Neuronal stem cell (in vitro differentiated cells): Measurements from ENCODE around the gene MAP6D1.

ENCODE experiments used
- DNase-seq: peaks from one replicate; pipeline ENCODE4 v3.0.0-alpha.2; 2013; ENCODE audit warnings: low spot score
- H2AFZ ChIP-seq: one replicate; pipeline ENCODE4 v1.6.1; 2013; ENCODE audit warnings: mild to moderate bottlenecking, low read length, inconsistent platforms
- H2AK5ac ChIP-seq: 2 replicates; pipeline ENCODE4 v1.6.1; 2013; ENCODE audit warnings: low read depth, mild to moderate bottlenecking, inconsistent platforms, low read length, moderate library complexity, mixed read lengths
- H2BK120ac ChIP-seq: 2 replicates; pipeline ENCODE4 v1.6.1; 2013; ENCODE audit warnings: low read depth, mild to moderate bottlenecking, inconsistent platforms, low read length, moderate library complexity, mixed read lengths
- H2BK12ac ChIP-seq: one replicate; pipeline ENCODE4 v1.6.1; 2013; ENCODE audit warnings: low read length, inconsistent platforms
- H2BK15ac ChIP-seq: 2 replicates; pipeline ENCODE4 v1.6.1; 2013; ENCODE audit warnings: mild to moderate bottlenecking, low read length, inconsistent platforms, mixed read lengths
- H2BK5ac ChIP-seq: one replicate; pipeline ENCODE4 v1.6.1; 2013; ENCODE audit warnings: inconsistent platforms, mild to moderate bottlenecking, low read length, moderate library complexity
- H3K14ac ChIP-seq: one replicate; pipeline ENCODE4 v1.6.1; 2013; ENCODE audit warnings: low read length, inconsistent platforms
- H3K18ac ChIP-seq: 2 replicates; pipeline ENCODE4 v1.6.1; 2013; ENCODE audit warnings: low read length, inconsistent platforms
- H3K23ac ChIP-seq: 2 replicates; pipeline ENCODE4 v1.6.1; 2013; ENCODE audit warnings: low read depth, mild to moderate bottlenecking, mixed read lengths, low read length, inconsistent platforms; ENCODE audit not compliant: poor library complexity
- H3K27ac ChIP-seq: replicated peaks from 3 replicates; pipeline ENCODE4 v1.5.1; 2013; ENCODE audit warnings: low read length, inconsistent platforms
- H3K27me3 ChIP-seq, 3 experiments: 2 replicates each; pipeline ENCODE4 v1.6.1; 2013; ENCODE audit warnings: low read length in 3 of 3, mild to moderate bottlenecking in 2 of 3, inconsistent platforms in 1 of 3, low read depth in 1 of 3, mixed read lengths in 1 of 3, moderate library complexity in 1 of 3; ENCODE audit not compliant: control insufficient read depth in 3 of 3, insufficient read depth in 3 of 3
- H3K36me3 ChIP-seq, 2 donors: replicated peaks in 1 of 2; 2 replicates each; pipeline ENCODE4 v1.6.1; 2013; ENCODE audit warnings: low read length in 2 of 2; ENCODE audit not compliant: control insufficient read depth in 2 of 2, insufficient read depth in 2 of 2
- H3K4ac ChIP-seq: 2 replicates; pipeline ENCODE4 v1.6.1; 2013; ENCODE audit warnings: inconsistent platforms, mild to moderate bottlenecking, low read length, moderate library complexity
- H3K4me1 ChIP-seq, 2 donors: 1 replicate in 1 of 2; 2 replicates in 1 of 2; pipeline ENCODE4 v1.6.1; 2013; ENCODE audit warnings: low read length in 2 of 2, low read depth in 1 of 2; ENCODE audit not compliant: control insufficient read depth in 2 of 2, insufficient read depth in 1 of 2
- H3K4me2 ChIP-seq: one replicate; pipeline ENCODE4 v1.6.1; 2013; ENCODE audit warnings: mild to moderate bottlenecking, low read length, inconsistent platforms; ENCODE audit not compliant: insufficient read depth, poor library complexity, severe bottlenecking
- H3K4me3 ChIP-seq, 2 donors: 2 replicates each; pipeline ENCODE4 v1.5.1; 2013; ENCODE audit warnings: low read length in 2 of 2, mild to moderate bottlenecking in 2 of 2, inconsistent platforms in 1 of 2, moderate library complexity in 1 of 2
- H3K79me1 ChIP-seq: one replicate; pipeline ENCODE4 v1.6.1; 2013; ENCODE audit warnings: low read depth, mild to moderate bottlenecking, inconsistent platforms, low read length, moderate library complexity
- H3K9ac ChIP-seq: one replicate; pipeline ENCODE4 v1.6.1; 2013; ENCODE audit warnings: mild to moderate bottlenecking, low read depth, low read length, inconsistent platforms; ENCODE audit not compliant: poor library complexity
- H3K9me3 ChIP-seq, 2 donors: replicated peaks in 1 of 2; 2 replicates each; pipeline versions ENCODE3 to v1.6.1; 2013; ENCODE audit warnings: low read length in 2 of 2, mild to moderate bottlenecking in 2 of 2, inconsistent platforms in 1 of 2, low read depth in 1 of 2, mixed read lengths in 1 of 2, moderate library complexity in 1 of 2; ENCODE audit not compliant: control insufficient read depth in 2 of 2, insufficient read depth in 1 of 2
- H4K8ac ChIP-seq: one replicate; pipeline ENCODE4 v1.6.1; 2013; ENCODE audit warnings: low read depth, mild to moderate bottlenecking, inconsistent platforms, low read length, moderate library complexity
- H4K91ac ChIP-seq: one replicate; pipeline ENCODE4 v1.6.1; 2013; ENCODE audit warnings: low read length, low read depth, mild to moderate bottlenecking, inconsistent platforms; ENCODE audit not compliant: poor library complexity

Gene MAP6D1

DNA sequence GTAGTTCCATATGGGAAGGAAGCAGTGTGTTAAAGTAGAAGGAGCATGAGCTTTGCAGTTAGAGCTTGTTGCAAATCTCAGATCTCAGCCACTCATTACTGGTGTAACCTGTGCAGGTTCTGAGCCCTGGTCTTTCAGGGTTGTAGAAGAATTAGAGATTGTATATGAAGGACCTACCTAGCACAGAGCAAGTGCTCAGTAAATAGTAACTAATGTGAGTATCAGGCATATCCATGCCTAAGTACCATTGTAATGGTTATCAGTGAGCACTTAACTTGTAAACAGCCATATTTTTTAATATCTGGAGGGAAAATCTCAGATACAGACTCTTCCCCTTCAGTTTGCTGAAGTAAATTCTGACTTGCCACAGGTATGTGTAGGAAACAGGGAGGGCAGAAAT lies 59.3 kb downstream of the MAP6D1 start:
- no peak overlapping the region for H3K4ac ChIP-seq
- no peaks in the 10 kb centered on the region for H3K9me3 ChIP-seq
- no peak overlapping the region for H3K4me3 ChIP-seq
- H2BK5ac ChIP-seq: no peak overlapping the region
- no peak overlapping the region for H3K14ac ChIP-seq
- no peak overlapping the region for H2AFZ ChIP-seq
- DNase-seq: no peak
- H3K4me1 ChIP-seq: no peaks in the 10 kb centered on the region
- H3K9ac ChIP-seq: no peak overlapping the region
- no peak overlapping the region for H3K27ac ChIP-seq
- H3K23ac ChIP-seq: no peak overlapping the region
- H3K4me2 ChIP-seq: no peak overlapping the region
- H2AK5ac ChIP-seq: no peak overlapping the region
- no peak overlapping the region for H2BK15ac ChIP-seq
- H2BK120ac ChIP-seq: no peak overlapping the region
- no peaks in the 10 kb centered on the region for H3K79me1 ChIP-seq
- H4K8ac ChIP-seq: no peak overlapping the region
- no peak overlapping the region for H3K18ac ChIP-seq
- H4K91ac ChIP-seq: no peak overlapping the region
- H3K36me3 ChIP-seq: peaks cover 29 to 92% of the 10 kb centered on the region in 2 donors
- H2BK12ac ChIP-seq: no peak overlapping the region
- H3K27me3 ChIP-seq: no peaks in the 10 kb centered on the region
